ENCODE measurements around the gene UBXN6.

The UBXN6 gene

GRCh38 chr19:4455719-4456475 is 1.7 kb downstream of the UBXN6 start:
- peak; percentile 59 for DNase-seq

GRCh38 chr19:4454747-4455718 is 2.6 kb downstream of the UBXN6 start:
- DNase-seq, result no peak

GRCh38 chr19:4453232-4454179 is 4.1 kb downstream of the UBXN6 start:
- no peak for DNase-seq

GRCh38 chr19:4452230-4452990 is 5.2 kb downstream of the UBXN6 start:
- DNase-seq, result no peak

GRCh38 chr19:4449639-4450028 is 8.0 kb downstream of the UBXN6 start:
- no peak for DNase-seq

- no peak for DNase-seq
Measured at GRCh38 chr19:4449022-4449638, 8.5 kb downstream of the UBXN6 start.

- DNase-seq, result no peak
Measured at GRCh38 chr19:4448147-4448985, 9.2 kb downstream of the UBXN6 start.

- DNase-seq, result no peak
Measured at GRCh38 chr19:4447327-4448146, 10.1 kb downstream of the UBXN6 start.

- no peak for DNase-seq
Measured at GRCh38 chr19:4446704-4447200, 10.8 kb downstream of the UBXN6 start.

- DNase-seq, result no peak
Measured at GRCh38 chr19:4445963-4446703, 11.5 kb downstream of the UBXN6 start.

- DNase-seq, result no peak
Measured at GRCh38 chr19:4444765-4445741, 12.5 kb downstream of the UBXN6 start.

GRCh38 chr19:4443966-4444764 is 13.4 kb downstream of the UBXN6 start:
- DNase-seq, result no peak

- no peak for DNase-seq
Measured at GRCh38 chr19:4443188-4443587, 14.4 kb downstream of the UBXN6 start.

- no peak for DNase-seq
Measured at GRCh38 chr19:4442819-4443146, 14.8 kb downstream of the UBXN6 start.

GRCh38 chr19:4441994-4442818 is 15.4 kb downstream of the UBXN6 start:
- DNase-seq, result no peak

GRCh38 chr19:4439243-4439642 is 18.4 kb downstream of the UBXN6 start:
- no peak for DNase-seq

All from NCI-H1105 treated with DMSO at 0.1 percent for 48 hours (cell line).